WTC11 (cell line): ENCODE measurements around the gene CCDC134. TPM values are rescaled to one million over a fixed set of nuclear protein-coding genes. Genes with fewer than 3 reads are reported as not detected.

ENCODE experiments used
- ATAC-seq: fragments of 200-7000 bp; cut with Tn5 transposase; 2 replicates; pipeline ENCODE4 v1.10.0; 2021; ENCODE audit warnings: mild to moderate bottlenecking, moderate library complexity
- CTCF ChIA-PET: fragments of 300-600 bp; sonication (Branson Sonifier 250); formaldehyde crosslinking; loops from one replicate; lab custom pipeline; 2021; ENCODE audit warnings: antibody characterized with exemption; lab: Charles Lee
- POLR2A ChIA-PET: fragments of 350-600 bp; sonication (Branson Sonifier 250); formaldehyde crosslinking; loops from one replicate; lab custom pipeline; 2021; ENCODE audit warnings: antibody characterized with exemption; lab: Charles Lee
- DNase-seq: peaks from one replicate; pipeline ENCODE4 v3.0.0; 2021; ENCODE audit warnings: low spot score
- H3K27ac Mint-ChIP-seq: 2 replicates; pipeline ENCODE4 v1.8.0; 2021; ENCODE audit warnings: mixed read lengths
- H3K27me3 Mint-ChIP-seq: 2 replicates; pipeline ENCODE4 v1.8.0; 2021; ENCODE audit warnings: low read depth, mild to moderate bottlenecking, moderate library complexity, mixed read lengths
- H3K36me3 Mint-ChIP-seq: 2 replicates; pipeline ENCODE4 v1.8.0; 2021; ENCODE audit warnings: mixed read lengths
- H3K4me1 Mint-ChIP-seq: 2 replicates; pipeline ENCODE4 v1.8.0; 2022; ENCODE audit warnings: mixed read lengths
- H3K4me3 Mint-ChIP-seq: 2 replicates; pipeline ENCODE4 v1.8.0; 2021; ENCODE audit warnings: mild to moderate bottlenecking, moderate library complexity, mixed read lengths
- H3K9me3 Mint-ChIP-seq: 2 replicates; pipeline ENCODE4 v1.8.0; 2021; ENCODE audit warnings: mixed read lengths
- CBFB ChIP-seq: sonication (generic); formaldehyde crosslinking; IDR thresholded peaks from 2 replicates; pipeline ENCODE4 v1.8.1; 2022; ENCODE audit warnings: mild to moderate bottlenecking, low read depth, missing genetic modification reagents
- CREM ChIP-seq: sonication (generic); formaldehyde crosslinking; IDR thresholded peaks from 2 replicates; pipeline ENCODE4 v1.8.1; 2022; ENCODE audit warnings: mild to moderate bottlenecking, missing genetic modification reagents, moderate library complexity
- ELF4 ChIP-seq: sonication (generic); formaldehyde crosslinking; IDR thresholded peaks from 2 replicates; pipeline ENCODE4 v1.8.1; 2022; ENCODE audit warnings: low read depth, mild to moderate bottlenecking, moderate library complexity, missing genetic modification reagents
- FOXP1 ChIP-seq: sonication (generic); formaldehyde crosslinking; IDR thresholded peaks from 2 replicates; pipeline ENCODE4 v1.8.0; 2022; ENCODE audit warnings: missing genetic modification reagents, mild to moderate bottlenecking, moderate library complexity, borderline replicate concordance
- GABPB1 ChIP-seq: sonication (generic); formaldehyde crosslinking; IDR thresholded peaks from 2 replicates; pipeline ENCODE4 v1.8.1; 2023; ENCODE audit warnings: mild to moderate bottlenecking, missing genetic modification reagents
- GTF2I ChIP-seq: fragments of 250-450 bp; sonication (Bioruptor Pico); conservative IDR thresholded peaks from 2 replicates; pipeline ENCODE4 v1.4.0; 2021; ENCODE audit warnings: mild to moderate bottlenecking
- HMGA2 ChIP-seq: fragments of 250-450 bp; sonication (Bioruptor Pico); IDR thresholded peaks from 2 replicates; pipeline ENCODE4 v1.4.0; 2021; ENCODE audit warnings: mild to moderate bottlenecking, moderate library complexity
- JUN ChIP-seq: sonication (generic); formaldehyde crosslinking; IDR thresholded peaks from 2 replicates; pipeline ENCODE4 v1.8.0; 2023; ENCODE audit warnings: mild to moderate bottlenecking, missing genetic modification reagents
- MYBL2 ChIP-seq: sonication (generic); formaldehyde crosslinking; IDR thresholded peaks from 2 replicates; pipeline ENCODE4 v1.8.1; 2023; ENCODE audit warnings: mild to moderate bottlenecking, moderate library complexity, missing genetic modification reagents
- NFATC4 ChIP-seq: fragments of 250-450 bp; sonication (Bioruptor Pico); IDR thresholded peaks from 2 replicates; pipeline ENCODE4 v1.9.0; 2021; ENCODE audit warnings: mild to moderate bottlenecking
- OVOL2 ChIP-seq: fragments of 250-450 bp; sonication (Bioruptor Pico); IDR thresholded peaks from 2 replicates; pipeline ENCODE4 v1.9.0; 2021; ENCODE audit warnings: mild to moderate bottlenecking, borderline replicate concordance
- RORB ChIP-seq: fragments of 250-450 bp; sonication (Bioruptor Pico); IDR thresholded peaks from 2 replicates; pipeline ENCODE4 v1.9.0; 2021; ENCODE audit warnings: mild to moderate bottlenecking
- SMAD4 ChIP-seq: sonication (generic); formaldehyde crosslinking; IDR thresholded peaks from 2 replicates; pipeline ENCODE4 v1.8.0; 2022; ENCODE audit warnings: mild to moderate bottlenecking, missing genetic modification reagents
- TEAD1 ChIP-seq: sonication (generic); formaldehyde crosslinking; IDR thresholded peaks from 2 replicates; pipeline ENCODE4 v1.8.0; 2022; ENCODE audit warnings: mild to moderate bottlenecking, missing genetic modification reagents
- TEAD4 ChIP-seq: sonication (generic); formaldehyde crosslinking; IDR thresholded peaks from 2 replicates; pipeline ENCODE4 v1.8.0; 2022; ENCODE audit warnings: mild to moderate bottlenecking, missing genetic modification reagents
- TP53 ChIP-seq: sonication (generic); formaldehyde crosslinking; IDR thresholded peaks from 2 replicates; pipeline ENCODE4 v1.8.1; 2023; ENCODE audit warnings: mild to moderate bottlenecking, missing genetic modification reagents
- ZBTB21 ChIP-seq: sonication (generic); formaldehyde crosslinking; IDR thresholded peaks from 2 replicates; pipeline ENCODE4 v1.8.1; 2023; ENCODE audit warnings: mild to moderate bottlenecking, missing genetic modification reagents, borderline replicate concordance
- ZNF138 ChIP-seq: sonication (generic); formaldehyde crosslinking; conservative IDR thresholded peaks from 2 replicates; pipeline ENCODE4 v1.8.1; 2022; ENCODE audit warnings: mild to moderate bottlenecking, moderate library complexity, missing genetic modification reagents
- ZNF219 ChIP-seq: sonication (generic); formaldehyde crosslinking; IDR thresholded peaks from 2 replicates; pipeline ENCODE4 v1.8.0; 2023; ENCODE audit warnings: missing genetic modification reagents, mild to moderate bottlenecking, borderline replicate concordance
- ZNF396 ChIP-seq: fragments of 250-450 bp; sonication (Bioruptor Pico); IDR thresholded peaks from 2 replicates; pipeline ENCODE4 v1.8.0; 2021; ENCODE audit warnings: mild to moderate bottlenecking, moderate library complexity, borderline replicate concordance
- ZNF423 ChIP-seq: fragments of 250-450 bp; sonication (Bioruptor Pico); IDR thresholded peaks from 2 replicates; pipeline ENCODE4 v2.1.2; 2022; ENCODE audit warnings: mild to moderate bottlenecking, moderate library complexity
- ZNF671 ChIP-seq: fragments of 250-450 bp; sonication (Bioruptor Pico); IDR thresholded peaks from 2 replicates; pipeline ENCODE4 v1.8.0; 2021; ENCODE audit warnings: mild to moderate bottlenecking
- total RNA-seq: library from RNA; stranded (reverse); gene quantifications from 3 replicates; pipeline ENCODE4 v1.2.3, GENCODE V29; 2021
- TF ChIP-seq, protein P1 (sequence below): fragments of 200-600 bp; IDR thresholded peaks from 2 replicates; pipeline ENCODE4 v1.8.0; 2022; ENCODE audit warnings: antibody characterized with exemption
- TF ChIP-seq, protein P2 (sequence below): sonication (generic); formaldehyde crosslinking; IDR thresholded peaks from 2 replicates; pipeline ENCODE4 v1.8.1; 2022; ENCODE audit warnings: mild to moderate bottlenecking, moderate library complexity, missing genetic modification reagents
- TF ChIP-seq, protein P3 (sequence below): sonication (generic); formaldehyde crosslinking; IDR thresholded peaks from 2 replicates; pipeline ENCODE4 v1.8.1; 2023; ENCODE audit warnings: mild to moderate bottlenecking, missing genetic modification reagents, moderate library complexity
- TF ChIP-seq, protein P4 (sequence below): sonication (generic); formaldehyde crosslinking; IDR thresholded peaks from 2 replicates; pipeline ENCODE4 v1.8.0; 2022; ENCODE audit warnings: mild to moderate bottlenecking, missing genetic modification reagents
- TF ChIP-seq, protein P5 (sequence below): sonication (generic); formaldehyde crosslinking; IDR thresholded peaks from 2 replicates; pipeline ENCODE4 v1.8.1; 2022; ENCODE audit warnings: low read depth, missing genetic modification reagents, borderline replicate concordance
- TF ChIP-seq, protein P6 (sequence below): fragments of 250-450 bp; sonication (Bioruptor Pico); conservative IDR thresholded peaks from 2 replicates; pipeline ENCODE4 v1.9.0; 2021; ENCODE audit warnings: mild to moderate bottlenecking

CCDC134 gene
- total RNA-seq, 1 experiment from 2014 or later = 19.0 TPM

DNA sequence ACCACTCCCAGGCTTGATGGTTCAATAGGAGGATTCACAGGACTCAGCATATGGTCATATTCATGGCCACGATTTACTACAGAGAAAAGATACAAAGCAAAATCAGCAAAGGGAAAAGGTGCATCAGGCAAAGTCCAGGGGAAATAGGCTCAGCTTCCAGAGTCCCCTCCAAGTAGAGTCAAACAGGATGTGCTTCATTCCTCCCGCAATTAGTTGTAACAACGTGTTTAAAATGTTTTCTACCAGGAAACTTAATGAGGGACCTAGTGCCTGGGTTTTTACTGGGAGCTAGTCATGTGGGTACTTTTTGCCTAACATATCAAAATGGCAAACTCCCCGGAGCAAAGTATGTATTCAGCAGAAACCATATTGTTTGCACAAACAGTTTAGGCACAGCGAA lies 17.5 kb downstream of the CCDC134 start:
- H3K36me3 Mint-ChIP-seq = peaks cover 9% of the 10 kb centered on the region; the same call in 1 of the 2 replicates
- DNase-seq = no peak
- POLR2A ChIA-PET = no interaction called here
- TF ChIP-seq ZNF671 (CRISPR knock-in tag) = no peak
- TF ChIP-seq, protein P1, sequence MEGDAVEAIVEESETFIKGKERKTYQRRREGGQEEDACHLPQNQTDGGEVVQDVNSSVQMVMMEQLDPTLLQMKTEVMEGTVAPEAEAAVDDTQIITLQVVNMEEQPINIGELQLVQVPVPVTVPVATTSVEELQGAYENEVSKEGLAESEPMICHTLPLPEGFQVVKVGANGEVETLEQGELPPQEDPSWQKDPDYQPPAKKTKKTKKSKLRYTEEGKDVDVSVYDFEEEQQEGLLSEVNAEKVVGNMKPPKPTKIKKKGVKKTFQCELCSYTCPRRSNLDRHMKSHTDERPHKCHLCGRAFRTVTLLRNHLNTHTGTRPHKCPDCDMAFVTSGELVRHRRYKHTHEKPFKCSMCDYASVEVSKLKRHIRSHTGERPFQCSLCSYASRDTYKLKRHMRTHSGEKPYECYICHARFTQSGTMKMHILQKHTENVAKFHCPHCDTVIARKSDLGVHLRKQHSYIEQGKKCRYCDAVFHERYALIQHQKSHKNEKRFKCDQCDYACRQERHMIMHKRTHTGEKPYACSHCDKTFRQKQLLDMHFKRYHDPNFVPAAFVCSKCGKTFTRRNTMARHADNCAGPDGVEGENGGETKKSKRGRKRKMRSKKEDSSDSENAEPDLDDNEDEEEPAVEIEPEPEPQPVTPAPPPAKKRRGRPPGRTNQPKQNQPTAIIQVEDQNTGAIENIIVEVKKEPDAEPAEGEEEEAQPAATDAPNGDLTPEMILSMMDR = no peak
- no peak for TF ChIP-seq TP53 (CRISPR knock-in tag)
- TF ChIP-seq TEAD4 (CRISPR knock-in tag) = no peak
- TF ChIP-seq GABPB1 = no peak
- no peak for TF ChIP-seq FOXP1 (CRISPR knock-in tag)
- TF ChIP-seq, all 79 proteins: peak for 0
- Mint-ChIP-seq H3K9me3 (no peaks in the 10 kb centered on the region), H3K4me3 (no peak overlapping the region), H3K4me1 (0 out of 2 replicates have a peak, but pooled peaks cover 7% of the 10 kb centered on the region), H3K27ac (no peak overlapping the region), H3K27me3 (no peaks in the 10 kb centered on the region)
- CTCF ChIA-PET = no interaction called here
- no peak for ATAC-seq

DNA sequence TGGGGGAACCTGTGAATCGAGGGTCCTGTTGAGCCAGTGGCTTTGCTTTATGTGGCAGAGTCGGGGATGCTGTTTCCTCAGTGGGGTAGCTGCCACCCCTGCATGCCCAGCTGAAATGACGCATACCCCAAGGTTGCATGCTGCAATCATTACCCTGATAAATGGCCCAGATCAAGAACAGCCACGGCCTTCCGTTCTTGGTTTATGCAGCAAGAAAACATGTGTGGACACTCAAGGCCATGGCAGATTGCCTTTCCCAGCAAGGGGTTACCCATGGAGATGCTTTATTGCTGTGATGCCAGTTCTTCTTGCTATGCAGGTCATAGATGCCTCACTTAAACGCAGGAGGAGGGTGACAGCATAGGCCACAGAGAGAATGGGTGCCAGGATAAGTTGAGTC lies 18.1 kb downstream of the CCDC134 start:
- Mint-ChIP-seq H3K27me3 (no peaks in the 10 kb centered on the region), H3K4me3 (no peak overlapping the region), H3K9me3 (no peaks in the 10 kb centered on the region), H3K27ac (no peak overlapping the region), H3K36me3 (peaks cover 9% of the 10 kb centered on the region; the same call in 1 of the 2 replicates)
- POLR2A ChIA-PET = no interaction called here
- TF ChIP-seq FOXP1 (CRISPR knock-in tag) = no peak
- TF ChIP-seq JUN (CRISPR knock-in tag) = no peak
- TF ChIP-seq, protein P2, sequence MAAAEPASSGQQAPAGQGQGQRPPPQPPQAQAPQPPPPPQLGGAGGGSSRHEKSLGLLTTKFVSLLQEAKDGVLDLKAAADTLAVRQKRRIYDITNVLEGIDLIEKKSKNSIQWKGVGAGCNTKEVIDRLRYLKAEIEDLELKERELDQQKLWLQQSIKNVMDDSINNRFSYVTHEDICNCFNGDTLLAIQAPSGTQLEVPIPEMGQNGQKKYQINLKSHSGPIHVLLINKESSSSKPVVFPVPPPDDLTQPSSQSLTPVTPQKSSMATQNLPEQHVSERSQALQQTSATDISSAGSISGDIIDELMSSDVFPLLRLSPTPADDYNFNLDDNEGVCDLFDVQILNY = no peak
- no peak for TF ChIP-seq SMAD4 (CRISPR knock-in tag)
- TF ChIP-seq CBFB (CRISPR knock-in tag) = no peak
- no peak for TF ChIP-seq ELF4
- TF ChIP-seq, protein P3, sequence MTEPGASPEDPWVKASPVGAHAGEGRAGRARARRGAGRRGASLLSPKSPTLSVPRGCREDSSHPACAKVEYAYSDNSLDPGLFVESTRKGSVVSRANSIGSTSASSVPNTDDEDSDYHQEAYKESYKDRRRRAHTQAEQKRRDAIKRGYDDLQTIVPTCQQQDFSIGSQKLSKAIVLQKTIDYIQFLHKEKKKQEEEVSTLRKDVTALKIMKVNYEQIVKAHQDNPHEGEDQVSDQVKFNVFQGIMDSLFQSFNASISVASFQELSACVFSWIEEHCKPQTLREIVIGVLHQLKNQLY = no peak
- no peak for TF ChIP-seq HMGA2 (CRISPR knock-in tag)
- TF ChIP-seq ZNF423 (CRISPR knock-in tag) = no peak
- TF ChIP-seq ZNF138 (CRISPR knock-in tag) = no peak
- TF ChIP-seq, protein P4, sequence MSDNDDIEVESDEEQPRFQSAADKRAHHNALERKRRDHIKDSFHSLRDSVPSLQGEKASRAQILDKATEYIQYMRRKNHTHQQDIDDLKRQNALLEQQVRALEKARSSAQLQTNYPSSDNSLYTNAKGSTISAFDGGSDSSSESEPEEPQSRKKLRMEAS (CRISPR knock-in tag) = no peak
- TF ChIP-seq NFATC4 (CRISPR knock-in tag) = no peak
- no peak for TF ChIP-seq RORB (CRISPR knock-in tag)
- TF ChIP-seq TEAD4 (CRISPR knock-in tag) = no peak
- no peak for TF ChIP-seq OVOL2 (CRISPR knock-in tag)
- no peak for TF ChIP-seq GTF2I (CRISPR knock-in tag)
- no peak for TF ChIP-seq ZNF219 (CRISPR knock-in tag)
- TF ChIP-seq, all 79 proteins: peak for 0
- peaks cover 11% of the 10 kb centered on the region for H3K4me1 Mint-ChIP-seq
- no peak for ATAC-seq
- CTCF ChIA-PET = no interaction called here
- no peak for DNase-seq

DNA sequence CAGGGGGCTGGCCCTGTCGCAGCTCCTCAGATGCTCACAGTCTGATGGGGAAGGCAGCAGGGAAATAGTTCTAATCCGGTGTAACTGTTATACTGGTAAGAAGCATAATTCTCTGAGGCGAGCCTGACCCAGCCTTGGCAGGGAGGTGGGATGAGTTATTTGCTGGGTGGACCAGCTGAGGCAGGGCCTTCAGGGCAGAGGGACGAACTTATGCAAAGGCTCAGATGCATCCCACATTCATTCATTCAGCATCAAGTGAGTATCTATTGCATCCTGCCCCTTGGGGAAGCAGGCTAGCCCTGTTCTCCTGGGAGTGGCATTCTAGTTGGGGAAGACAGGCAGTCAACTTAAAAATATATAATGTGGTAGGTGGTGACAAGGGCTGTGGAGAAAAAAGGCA lies 18.8 kb downstream of the CCDC134 start:
- Mint-ChIP-seq H3K9me3 (no peaks in the 10 kb centered on the region), H3K4me1 (peaks cover 17% of the 10 kb centered on the region), H3K27me3 (no peaks in the 10 kb centered on the region), H3K36me3 (peaks cover 6% of the 10 kb centered on the region; the same call in 1 of the 2 replicates), H3K4me3 (no peak overlapping the region), H3K27ac (no peak overlapping the region)
- ChIA-PET CTCF (no interaction called here), POLR2A (no interaction called here)
- ATAC-seq (no peak), DNase-seq (no peak)
- TF ChIP-seq MYBL2 (CRISPR knock-in tag) (no peak), ZBTB21 (CRISPR knock-in tag) (no peak), CREM (no peak), ZNF396 (no peak), TEAD4 (CRISPR knock-in tag) (no peak), TP53 (CRISPR knock-in tag) (no peak), TEAD1 (CRISPR knock-in tag) (no peak)
- TF ChIP-seq, protein P5, sequence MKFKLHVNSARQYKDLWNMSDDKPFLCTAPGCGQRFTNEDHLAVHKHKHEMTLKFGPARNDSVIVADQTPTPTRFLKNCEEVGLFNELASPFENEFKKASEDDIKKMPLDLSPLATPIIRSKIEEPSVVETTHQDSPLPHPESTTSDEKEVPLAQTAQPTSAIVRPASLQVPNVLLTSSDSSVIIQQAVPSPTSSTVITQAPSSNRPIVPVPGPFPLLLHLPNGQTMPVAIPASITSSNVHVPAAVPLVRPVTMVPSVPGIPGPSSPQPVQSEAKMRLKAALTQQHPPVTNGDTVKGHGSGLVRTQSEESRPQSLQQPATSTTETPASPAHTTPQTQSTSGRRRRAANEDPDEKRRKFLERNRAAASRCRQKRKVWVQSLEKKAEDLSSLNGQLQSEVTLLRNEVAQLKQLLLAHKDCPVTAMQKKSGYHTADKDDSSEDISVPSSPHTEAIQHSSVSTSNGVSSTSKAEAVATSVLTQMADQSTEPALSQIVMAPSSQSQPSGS (CRISPR knock-in tag) = no peak
- TF ChIP-seq, protein P6, sequence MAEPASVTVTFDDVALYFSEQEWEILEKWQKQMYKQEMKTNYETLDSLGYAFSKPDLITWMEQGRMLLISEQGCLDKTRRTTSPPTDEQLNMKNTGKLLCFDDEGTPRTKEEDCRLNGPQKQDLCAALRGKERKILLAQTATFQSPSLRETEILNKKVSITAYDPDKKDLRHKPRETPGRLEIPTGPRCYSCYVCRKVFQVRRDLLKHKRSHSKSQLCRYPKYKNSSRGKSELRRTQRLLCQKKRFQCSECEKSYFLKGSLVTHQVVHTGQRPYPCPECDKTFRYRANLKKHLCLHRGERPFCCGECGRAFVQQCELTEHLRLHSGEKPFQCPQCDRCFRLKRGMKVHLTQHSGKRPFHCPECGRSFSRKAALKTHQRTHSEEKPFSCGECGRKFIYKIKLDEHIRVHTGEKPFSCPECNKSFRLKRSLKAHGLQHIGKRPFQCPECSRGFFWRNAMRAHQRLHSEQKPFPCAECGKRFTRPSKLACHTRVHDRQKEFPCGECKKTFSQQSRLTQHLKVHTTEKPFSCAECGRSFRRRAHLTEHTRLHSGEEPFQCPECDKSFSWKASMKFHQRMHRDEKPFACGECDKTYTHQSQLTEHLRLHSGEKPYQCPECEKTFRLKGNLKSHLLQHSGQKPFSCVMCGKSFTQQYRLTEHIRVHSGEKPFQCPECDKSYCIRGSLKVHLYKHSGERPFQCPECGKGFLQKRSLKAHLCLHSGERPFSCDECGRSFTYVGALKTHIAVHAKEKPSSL (CRISPR knock-in tag) = no peak
- TF ChIP-seq, protein P3 = no peak
